Measurements from ENCODE around the gene SCP2.

Gene SCP2

DNA sequence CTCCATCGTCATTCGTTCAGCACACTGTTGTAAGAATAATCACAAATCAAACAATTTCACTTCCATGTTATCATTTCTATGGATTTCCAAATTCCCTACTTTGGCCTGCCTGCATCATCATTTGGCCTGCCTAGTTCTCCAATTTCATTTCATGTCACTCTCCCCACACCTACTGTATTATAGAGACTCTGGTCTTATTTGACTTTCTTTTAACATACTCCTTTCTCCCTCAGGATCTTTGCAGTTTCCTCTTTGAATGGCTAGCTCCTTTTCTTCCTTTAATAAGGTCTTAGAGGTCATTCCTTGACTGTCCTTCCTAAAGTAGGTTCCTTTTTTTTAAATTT lies 98.7 kb downstream of the SCP2 start:
- H3K27ac ChIP-seq (ENCODE audit: low read length, poor library complexity, severe bottlenecking): no peak overlapping the region

DNA sequence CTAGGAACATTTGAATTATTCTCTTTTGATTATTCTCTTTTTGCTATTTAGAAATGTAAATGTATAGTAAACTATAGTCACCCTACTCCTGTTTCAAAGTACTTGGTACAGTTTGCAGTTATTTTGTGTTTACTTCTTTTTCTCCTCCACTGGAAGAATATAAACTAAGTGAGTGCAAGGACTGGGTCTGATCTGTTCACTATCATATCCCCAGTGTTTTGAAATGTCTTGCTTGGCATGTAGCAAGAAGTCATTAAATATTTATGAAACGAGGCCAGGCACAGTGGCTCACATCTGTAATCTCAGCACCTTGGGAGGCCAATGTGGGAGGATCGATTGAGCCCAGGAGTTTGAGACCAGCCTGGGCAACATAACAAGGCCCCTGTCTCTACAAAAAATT lies 99.2 kb downstream of the SCP2 start:
- H3K9me3 ChIP-seq (ENCODE audit: control insufficient read depth, low read length): no peaks in the 10 kb centered on the region
- no peak overlapping the region for H2AK5ac ChIP-seq (ENCODE audit: low read length, severe bottlenecking)
- H3K23ac ChIP-seq (ENCODE audit: low read length in 2 of 2): no peak overlapping the region
- H3K4me1 ChIP-seq (ENCODE audit: control insufficient read depth, insufficient read depth, low read depth, low read length): peaks cover 2% of the 10 kb centered on the region
- no peak overlapping the region for H2BK12ac ChIP-seq (ENCODE audit: low read length in 2 of 2)
- 71% methylated on average over 2 of the region's 2 CpGs for WGBS
- H3K4ac ChIP-seq (ENCODE audit: low read depth in 1 of 2, low read length in 2 of 2): no peak overlapping the region
- no peak overlapping the region for H4K91ac ChIP-seq (ENCODE audit: low read length)
- peak; percentile 29 for DNase-seq
- H3K4me2 ChIP-seq (ENCODE audit: low read length, poor library complexity, severe bottlenecking): no peak overlapping the region
- H3K27me3 ChIP-seq (ENCODE audit: control insufficient read depth in 1 of 2, insufficient read depth in 1 of 2, low read length in 2 of 2): no peaks in the 10 kb centered on the region
- H3K79me1 ChIP-seq (replicated peaks; ENCODE audit: low read length, poor library complexity, severe bottlenecking): peaks cover 21% of the 10 kb centered on the region
- no peak overlapping the region for H4K8ac ChIP-seq (ENCODE audit: low read length)
- H2BK120ac ChIP-seq (ENCODE audit: low read depth, low read length): no peak overlapping the region
- H3K27ac ChIP-seq (ENCODE audit: low read length, poor library complexity, severe bottlenecking): no peak overlapping the region
- H3K14ac ChIP-seq (ENCODE audit: low read length in 2 of 2): peak overlapping the region in 1 of 2 experiments; percentile 36
- H3K18ac ChIP-seq (ENCODE audit: low read depth in 1 of 2, low read length in 2 of 2): no peak overlapping the region
- H2BK15ac ChIP-seq (ENCODE audit: low read depth, poor library complexity, severe bottlenecking): no peak overlapping the region
- H3K9ac ChIP-seq (ENCODE audit: low read length): no peak overlapping the region
- H3K4me3 ChIP-seq (ENCODE audit: insufficient read depth in 1 of 2, low read depth in 1 of 2, low read length in 2 of 2): no peak overlapping the region
- H2BK5ac ChIP-seq (ENCODE audit: low read depth, low read length, poor library complexity, severe bottlenecking): no peak overlapping the region
- no peak overlapping the region for H2AFZ ChIP-seq (ENCODE audit: low read depth, low read length)
- peaks cover under 1 to 23% of the 10 kb centered on the region in 2 experiments for H3K36me3 ChIP-seq (ENCODE audit: control insufficient read depth in 1 of 2, insufficient read depth in 2 of 2, low read depth in 1 of 2, low read length in 2 of 2)

More for the DNA sequence above, 98.7 kb downstream of the SCP2 start:
- no peak for DNase-seq
- Histone ChIP-seq H4K8ac (ENCODE audit: low read length) (no peak overlapping the region), H2BK5ac (ENCODE audit: low read depth, low read length, poor library complexity, severe bottlenecking) (no peak overlapping the region), H2BK15ac (ENCODE audit: low read depth, poor library complexity, severe bottlenecking) (no peak overlapping the region), H3K9me3 (ENCODE audit: control insufficient read depth, low read length) (no peaks in the 10 kb centered on the region), H4K91ac (ENCODE audit: low read length) (no peak overlapping the region), H3K18ac (ENCODE audit: low read depth in 1 of 2, low read length in 2 of 2) (peak overlapping the region in 1 of 2 experiments; percentile 66), H3K4ac (ENCODE audit: low read depth in 1 of 2, low read length in 2 of 2) (peak overlapping the region in 1 of 2 experiments; percentile 82), H3K14ac (ENCODE audit: low read length in 2 of 2) (no peak overlapping the region), H3K79me1 (replicated peaks; ENCODE audit: low read length, poor library complexity, severe bottlenecking) (peaks cover 23% of the 10 kb centered on the region), H3K4me1 (ENCODE audit: control insufficient read depth, insufficient read depth, low read depth, low read length) (peaks cover 2% of the 10 kb centered on the region), H2AK5ac (ENCODE audit: low read length, severe bottlenecking) (no peak overlapping the region), H2AFZ (ENCODE audit: low read depth, low read length) (no peak overlapping the region), H3K27me3 (ENCODE audit: control insufficient read depth in 1 of 2, insufficient read depth in 1 of 2, low read length in 2 of 2) (no peaks in the 10 kb centered on the region), H3K9ac (ENCODE audit: low read length) (peak overlapping the region; percentile 69), H3K36me3 (ENCODE audit: control insufficient read depth in 1 of 2, insufficient read depth in 2 of 2, low read depth in 1 of 2, low read length in 2 of 2) (peaks cover 5 to 20% of the 10 kb centered on the region in 2 experiments), H3K4me3 (ENCODE audit: insufficient read depth in 1 of 2, low read depth in 1 of 2, low read length in 2 of 2) (peak overlapping the region in 1 of 2 experiments; percentile 39), H3K4me2 (ENCODE audit: low read length, poor library complexity, severe bottlenecking) (no peak overlapping the region), H3K23ac (ENCODE audit: low read length in 2 of 2) (no peak overlapping the region), H2BK12ac (ENCODE audit: low read length in 2 of 2) (peak overlapping the region in 1 of 2 experiments; percentile 77), H2BK120ac (ENCODE audit: low read depth, low read length) (no peak overlapping the region)
- 77% methylated on average over 2 of the region's 2 CpGs for WGBS

DNA sequence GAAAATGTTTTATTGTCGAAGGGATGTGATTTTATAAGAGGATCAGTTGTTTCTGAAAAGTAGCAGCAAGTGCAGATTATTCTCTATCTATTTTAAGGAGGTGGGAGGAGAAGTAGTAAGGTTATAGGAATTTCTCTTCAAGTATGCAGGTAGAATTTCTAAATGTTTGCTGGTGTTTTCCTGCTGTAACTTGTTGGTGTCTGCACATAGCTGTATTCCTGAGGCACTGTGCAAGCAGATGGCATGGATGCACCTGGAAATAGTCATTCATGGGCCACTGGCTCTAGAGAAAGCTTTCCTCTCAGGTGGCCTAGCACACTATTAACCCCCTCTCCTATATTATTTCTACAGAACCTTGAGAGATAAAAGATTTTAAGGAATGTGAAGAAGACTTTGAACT lies 104.7 kb downstream of the SCP2 start:
- H3K79me1 ChIP-seq (replicated peaks; ENCODE audit: low read length, poor library complexity, severe bottlenecking): peaks cover 11% of the 10 kb centered on the region

DNA sequence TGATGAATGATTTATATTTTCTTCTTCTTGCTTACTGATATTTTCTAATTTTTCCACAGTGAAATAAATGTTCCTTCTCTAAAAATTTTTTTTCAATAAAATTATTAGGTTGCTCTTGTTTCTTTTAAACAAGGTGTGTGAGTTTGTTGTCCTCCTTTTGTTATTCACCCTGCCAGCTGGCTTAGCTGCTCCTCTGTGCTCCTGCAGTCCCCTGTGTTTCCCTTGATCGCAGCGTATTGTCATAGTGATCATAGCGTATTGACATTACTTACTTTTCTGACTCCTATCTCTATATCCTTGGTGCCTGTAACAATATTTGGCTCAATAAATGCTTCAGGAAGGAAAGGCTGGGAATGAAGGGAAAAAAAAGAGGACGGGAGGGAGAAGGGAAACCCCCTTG lies 110.1 kb downstream of the SCP2 start:
- H3K4me3 ChIP-seq (ENCODE audit: insufficient read depth in 1 of 2, low read depth in 1 of 2, low read length in 2 of 2): no peak overlapping the region
- no peak overlapping the region for H3K27ac ChIP-seq (ENCODE audit: low read length, poor library complexity, severe bottlenecking)
- peaks cover 3 to 31% of the 10 kb centered on the region in 2 experiments for H3K36me3 ChIP-seq (ENCODE audit: control insufficient read depth in 1 of 2, insufficient read depth in 2 of 2, low read depth in 1 of 2, low read length in 2 of 2)
- no peaks in the 10 kb centered on the region for H3K4me1 ChIP-seq (ENCODE audit: control insufficient read depth, insufficient read depth, low read depth, low read length)
- no peaks in the 10 kb centered on the region for H3K27me3 ChIP-seq (ENCODE audit: control insufficient read depth in 1 of 2, insufficient read depth in 1 of 2, low read length in 2 of 2)
- no peak overlapping the region for H2BK12ac ChIP-seq (ENCODE audit: low read length in 2 of 2)
- 100% methylated on average over 1 of the region's 4 CpGs for WGBS
- no peak overlapping the region for H3K4me2 ChIP-seq (ENCODE audit: low read length, poor library complexity, severe bottlenecking)
- no peak overlapping the region for H2BK15ac ChIP-seq (ENCODE audit: low read depth, poor library complexity, severe bottlenecking)
- H4K8ac ChIP-seq (ENCODE audit: low read length): no peak overlapping the region
- H3K14ac ChIP-seq (ENCODE audit: low read length in 2 of 2): no peak overlapping the region
- H2BK120ac ChIP-seq (ENCODE audit: low read depth, low read length): no peak overlapping the region
- H4K91ac ChIP-seq (ENCODE audit: low read length): no peak overlapping the region
- H3K9ac ChIP-seq (ENCODE audit: low read length): peak overlapping the region; percentile 3
- H2AFZ ChIP-seq (ENCODE audit: low read depth, low read length): no peak overlapping the region
- no peak for DNase-seq
- no peaks in the 10 kb centered on the region for H3K9me3 ChIP-seq (ENCODE audit: control insufficient read depth, low read length)
- H2AK5ac ChIP-seq (ENCODE audit: low read length, severe bottlenecking): no peak overlapping the region
- no peak overlapping the region for H3K4ac ChIP-seq (ENCODE audit: low read depth in 1 of 2, low read length in 2 of 2)
- H3K18ac ChIP-seq (ENCODE audit: low read depth in 1 of 2, low read length in 2 of 2): no peak overlapping the region
- H3K79me1 ChIP-seq (replicated peaks; ENCODE audit: low read length, poor library complexity, severe bottlenecking): peaks cover 11% of the 10 kb centered on the region
- H2BK5ac ChIP-seq (ENCODE audit: low read depth, low read length, poor library complexity, severe bottlenecking): no peak overlapping the region
- no peak overlapping the region for H3K23ac ChIP-seq (ENCODE audit: low read length in 2 of 2)

More for the DNA sequence above, 104.7 kb downstream of the SCP2 start:
- H4K91ac ChIP-seq (ENCODE audit: low read length): no peak overlapping the region
- H2BK12ac ChIP-seq (ENCODE audit: low read length in 2 of 2): no peak overlapping the region
- no peak overlapping the region for H2AFZ ChIP-seq (ENCODE audit: low read depth, low read length)
- H3K36me3 ChIP-seq (ENCODE audit: control insufficient read depth in 1 of 2, insufficient read depth in 2 of 2, low read depth in 1 of 2, low read length in 2 of 2): peaks cover 0 to 35% of the 10 kb centered on the region in 2 experiments
- H2BK5ac ChIP-seq (ENCODE audit: low read depth, low read length, poor library complexity, severe bottlenecking): no peak overlapping the region
- no peak overlapping the region for H3K9ac ChIP-seq (ENCODE audit: low read length)
- no peak overlapping the region for H3K4me3 ChIP-seq (ENCODE audit: insufficient read depth in 1 of 2, low read depth in 1 of 2, low read length in 2 of 2)
- H3K4ac ChIP-seq (ENCODE audit: low read depth in 1 of 2, low read length in 2 of 2): no peak overlapping the region
- H3K14ac ChIP-seq (ENCODE audit: low read length in 2 of 2): no peak overlapping the region
- no peak overlapping the region for H3K23ac ChIP-seq (ENCODE audit: low read length in 2 of 2)
- no peaks in the 10 kb centered on the region for H3K9me3 ChIP-seq (ENCODE audit: control insufficient read depth, low read length)
- H2BK15ac ChIP-seq (ENCODE audit: low read depth, poor library complexity, severe bottlenecking): no peak overlapping the region
- no peak overlapping the region for H4K8ac ChIP-seq (ENCODE audit: low read length)
- H3K27ac ChIP-seq (ENCODE audit: low read length, poor library complexity, severe bottlenecking): no peak overlapping the region
- 53% methylated on average over 1 of the region's 1 CpG for WGBS
- DNase-seq: no peak
- no peak overlapping the region for H3K18ac ChIP-seq (ENCODE audit: low read depth in 1 of 2, low read length in 2 of 2)
- H3K27me3 ChIP-seq (ENCODE audit: control insufficient read depth in 1 of 2, insufficient read depth in 1 of 2, low read length in 2 of 2): no peaks in the 10 kb centered on the region
- no peaks in the 10 kb centered on the region for H3K4me1 ChIP-seq (ENCODE audit: control insufficient read depth, insufficient read depth, low read depth, low read length)
- no peak overlapping the region for H2BK120ac ChIP-seq (ENCODE audit: low read depth, low read length)
- H3K4me2 ChIP-seq (ENCODE audit: low read length, poor library complexity, severe bottlenecking): no peak overlapping the region
- no peak overlapping the region for H2AK5ac ChIP-seq (ENCODE audit: low read length, severe bottlenecking)

All from mesenchymal stem cell (in vitro differentiated cells and primary cell).